GM12864 (cell line): ENCODE measurements around the gene FUOM.

Experiments used
- DNase-seq: peaks from one replicate; pipeline ENCODE4 v3.0.0-alpha.2; 2011; ENCODE audit warnings: low read depth
- H3K4me3 ChIP-seq: 2 replicates; pipeline ENCODE4 v1.5.1; 2011; ENCODE audit warnings: mild to moderate bottlenecking, low read depth, low read length, control low read depth
- CTCF ChIP-seq: IDR thresholded peaks from 2 replicates; pipeline ENCODE4 v1.5.1; 2011; ENCODE audit warnings: low read depth, mild to moderate bottlenecking, moderate library complexity, low read length, control low read depth, inconsistent platforms; ENCODE audit errors: missing control alignments

The FUOM gene

GRCh38 chr10:133312016-133312768 is 45.6 kb downstream of the FUOM start:
- TF ChIP-seq CTCF, result no peak
- no peak overlapping the region for H3K4me3 ChIP-seq
- no peak for DNase-seq

- no peak for DNase-seq
- no peak for TF ChIP-seq CTCF
- H3K4me3 ChIP-seq, result no peak overlapping the region
These were observed 46.2 kb downstream of the FUOM start for GRCh38 chr10:133311570-133311969.

DNA sequence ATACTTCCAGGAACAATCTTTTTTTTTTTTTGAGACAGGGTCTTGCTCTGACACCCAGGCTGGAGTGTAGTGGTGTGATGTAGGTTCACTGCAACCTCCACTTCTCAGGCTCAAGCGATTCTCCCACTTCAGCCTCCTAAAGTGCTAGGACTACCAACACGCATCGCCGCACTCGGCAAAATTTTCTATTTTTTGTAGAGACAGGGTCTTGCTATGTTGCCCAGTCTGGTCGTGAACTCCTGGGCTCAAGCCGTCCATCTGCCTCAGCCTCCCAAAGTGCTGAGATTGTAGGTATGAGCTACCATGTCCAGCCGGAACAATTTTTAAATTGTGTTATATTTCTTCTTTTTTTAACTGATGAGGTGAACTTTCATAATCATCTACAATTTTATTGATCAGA is 47.0 kb downstream of the FUOM start:
- no peak overlapping the region for H3K4me3 ChIP-seq
- no peak for TF ChIP-seq CTCF
- DNase-seq, result no peak

DNA sequence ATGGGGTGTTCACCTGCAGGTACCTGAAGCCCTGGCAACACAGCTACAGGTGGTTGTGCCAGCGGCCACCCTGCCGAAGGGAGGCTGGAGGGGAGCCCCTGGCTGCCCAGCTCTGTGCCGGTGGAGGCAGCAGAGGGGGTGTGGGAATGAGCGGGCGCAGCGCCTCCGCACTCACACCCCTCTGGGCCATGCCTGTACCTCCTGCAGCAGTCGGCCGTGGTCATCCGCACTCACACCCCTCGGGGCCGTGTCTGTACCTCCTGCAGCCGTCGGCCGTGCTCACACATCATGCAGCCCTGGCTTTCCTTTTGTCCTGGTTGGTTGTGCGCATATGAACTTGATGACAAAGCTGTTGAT is 47.4 kb downstream of the FUOM start:
- DNase-seq, result no peak
- H3K4me3 ChIP-seq, result no peak overlapping the region
- no peak for TF ChIP-seq CTCF

DNA sequence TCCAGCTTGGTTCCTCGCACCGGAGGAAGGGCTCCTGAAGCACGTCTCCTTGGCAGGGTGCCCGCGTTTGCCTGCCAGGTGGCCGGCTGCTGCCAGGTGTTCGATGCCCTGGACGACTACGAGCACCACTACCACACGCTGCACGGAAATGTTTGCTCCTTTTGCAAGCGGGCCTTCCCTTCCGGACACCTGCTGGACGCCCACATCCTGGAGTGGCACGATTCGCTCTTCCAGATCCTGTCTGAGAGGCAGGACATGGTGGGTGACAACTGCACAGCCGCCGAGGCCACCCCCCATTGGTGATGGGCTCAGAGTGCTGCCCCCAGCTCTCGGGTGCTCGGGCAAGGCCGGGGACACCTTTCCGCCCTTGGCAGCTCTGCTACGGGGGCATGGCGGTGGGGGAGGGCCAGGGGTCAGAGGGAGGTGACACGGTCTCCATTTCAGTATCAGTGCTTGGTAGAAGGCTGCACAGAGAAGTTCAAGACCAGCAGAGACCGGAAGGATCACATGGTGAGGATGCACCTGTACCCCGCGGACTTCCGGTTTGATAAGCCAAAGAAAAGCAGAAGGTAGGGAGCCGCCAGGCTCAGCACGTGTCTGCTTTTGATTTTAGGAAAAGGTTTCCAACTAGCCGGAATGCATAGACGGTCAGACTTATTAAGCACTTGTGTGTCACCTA is 48.0 kb downstream of the FUOM start:
- no peak overlapping the region for H3K4me3 ChIP-seq
- no peak for TF ChIP-seq CTCF
- no peak for DNase-seq

GRCh38 chr10:133309100-133309719 is 48.6 kb downstream of the FUOM start:
- peak; percentile 45 for DNase-seq
- H3K4me3 ChIP-seq, result peak overlapping the region; percentile 80
- TF ChIP-seq CTCF, result no peak
